Activated CD8-positive, alpha-beta T cell treated with anti-CD3 and anti-CD28 coated beads for 36 hours (primary cell): ENCODE results near the gene GPANK1. TPM values are rescaled to one million over a fixed set of nuclear protein-coding genes. Genes with fewer than 3 reads are reported as not detected.

Experiments used
- ATAC-seq: fragments of 200-7000 bp; cut with Tn5 transposase; one replicate; pipeline ENCODE4 v1.10.0; 2021; ENCODE audit warnings: mild to moderate bottlenecking, moderate library complexity
- CTCF ChIA-PET: fragments of 350-600 bp; sonication (Branson Sonifier 250); formaldehyde crosslinking; loops from one replicate; lab custom pipeline; 2021; ENCODE audit warnings: antibody characterized with exemption; lab: Charles Lee
- POLR2A ChIA-PET: fragments of 350-600 bp; sonication (Branson Sonifier 250); formaldehyde crosslinking; loops from one replicate; lab custom pipeline; 2021; ENCODE audit warnings: antibody characterized with exemption; lab: Charles Lee
- DNase-seq: peaks from one replicate; pipeline ENCODE4 v3.0.0-alpha.2; 2020
- H3K27ac Mint-ChIP-seq: one replicate; pipeline ENCODE4 v1.8.0; 2021; ENCODE audit warnings: mild to moderate bottlenecking, mixed read lengths
- H3K27me3 Mint-ChIP-seq: one replicate; pipeline ENCODE4 v1.8.0; 2021; ENCODE audit warnings: mixed read lengths
- H3K36me3 Mint-ChIP-seq: one replicate; pipeline ENCODE4 v1.8.0; 2021; ENCODE audit warnings: low read depth, mixed read lengths
- H3K4me1 Mint-ChIP-seq: one replicate; pipeline ENCODE4 v1.8.0; 2021; ENCODE audit warnings: low read depth, mixed read lengths
- H3K4me3 Mint-ChIP-seq: one replicate; pipeline ENCODE4 v1.8.0; 2021; ENCODE audit warnings: mild to moderate bottlenecking, moderate library complexity, mixed read lengths
- H3K9me3 Mint-ChIP-seq: one replicate; pipeline ENCODE4 v1.8.0; 2021; ENCODE audit warnings: mixed read lengths
- CTCF ChIP-seq: fragments of 200-600 bp; IDR thresholded peaks from one replicate; pipeline ENCODE4 v1.8.0; 2022; ENCODE audit warnings: antibody characterized with exemption, mild to moderate bottlenecking
- intact Hi-C: fragments of 100-400 bp; cut with micrococcal nuclease; formaldehyde crosslinking; loops from one replicate; pipeline ENCODE4 v1.10.0; 2022
- total RNA-seq, 2 experiments: library from RNA; stranded (reverse); gene quantifications; one replicate each; pipeline ENCODE4 v1.2.3, GENCODE V29; 2021

Gene GPANK1
- total RNA-seq, 2 experiments from 2014 or later: 29.4 to 30.9 TPM

GRCh38 chr6:31686483-31686882 lies 21.7 kb upstream of the GPANK1 start:
- DNase-seq: no peak
- Mint-ChIP-seq H3K27ac (no peak overlapping the region), H3K36me3 (peaks cover 11% of the 10 kb centered on the region), H3K27me3 (no peaks in the 10 kb centered on the region), H3K9me3 (no peaks in the 10 kb centered on the region), H3K4me1 (peaks cover 7% of the 10 kb centered on the region), H3K4me3 (no peak overlapping the region)
- ChIA-PET CTCF (interaction anchor here (0.9 kb wide), 1 partner anchor 8 kb away, joined by 3 read pairs; no protein-coding TSS in a partner anchor), POLR2A (interaction anchor here (1.1 to 1.5 kb wide), 2 partner anchors 17 to 37 kb away, joined by 3 read pairs; partner anchors contain the start of genes LY6G5B and MPIG6B)
- no peak for TF ChIP-seq CTCF
- intact Hi-C loops: no loop called here
- ATAC-seq: no peak

GRCh38 chr6:31683591-31683990 lies 18.8 kb upstream of the GPANK1 start:
- Mint-ChIP-seq H3K27me3 (no peaks in the 10 kb centered on the region), H3K27ac (no peak overlapping the region), H3K36me3 (peaks cover 8% of the 10 kb centered on the region), H3K4me1 (peaks cover 11% of the 10 kb centered on the region), H3K4me3 (no peak overlapping the region), H3K9me3 (no peaks in the 10 kb centered on the region)
- DNase-seq: no peak
- ChIA-PET POLR2A (interaction anchor here (1.7 kb wide), 1 partner anchor 123 kb away, joined by 3 read pairs; the partner anchor contains the start of gene LSM2), CTCF (interaction anchor here (1.6 to 1.9 kb wide), 2 partner anchors 86 to 187 kb away, joined by 3 to 5 read pairs; no protein-coding TSS in a partner anchor)
- ATAC-seq: no peak
- TF ChIP-seq CTCF: no peak
- intact Hi-C loops: no loop called here

- intact Hi-C loops: no loop called here
- Mint-ChIP-seq H3K9me3 (no peaks in the 10 kb centered on the region), H3K27ac (peak overlapping the region; percentile 47), H3K4me3 (peak overlapping the region; percentile 65), H3K36me3 (peaks cover 4% of the 10 kb centered on the region), H3K27me3 (no peaks in the 10 kb centered on the region), H3K4me1 (peaks cover 11% of the 10 kb centered on the region)
- TF ChIP-seq CTCF: no peak
- DNase-seq (peak; percentile 61), ATAC-seq (peak; percentile 62)
- ChIA-PET CTCF (interaction anchor here (0.8 to 2.0 kb wide), 11 partner anchors 10 to 208 kb away, joined by 3 to 9 read pairs (median 5); partner anchors contain the start of genes LSM2, LY6G5B and MSH5), POLR2A (interaction anchor here (0.9 to 1.7 kb wide), 3 partner anchors 11 to 24 kb away, joined by 3 to 5 read pairs (median 3); partner anchors contain the start of genes ABHD16A and LY6G5B)
Measured at GRCh38 chr6:31681135-31681671, 16.4 kb upstream of the GPANK1 start.

- H3K9me3 Mint-ChIP-seq: no peaks in the 10 kb centered on the region
- peaks cover 11% of the 10 kb centered on the region for H3K4me1 Mint-ChIP-seq
- H3K4me3 Mint-ChIP-seq: peak within 1 kb of the TSS; percentile 65
- H3K27me3 Mint-ChIP-seq: no peaks in the 10 kb centered on the region
- TF ChIP-seq CTCF: peak; percentile 53
- peaks cover 1% of the 10 kb centered on the region for H3K36me3 Mint-ChIP-seq
- DNase-seq (peak; percentile 73), ATAC-seq (peak; percentile 85)
- peak within 1 kb of the TSS; percentile 49 for H3K27ac Mint-ChIP-seq
- ChIA-PET POLR2A (interaction anchor here (0.9 to 1.7 kb wide), 3 partner anchors 11 to 23 kb away, joined by 3 to 5 read pairs (median 3); partner anchors contain the start of genes ABHD16A and LY6G5B), CTCF (interaction anchor here (0.6 to 2.0 kb wide), 17 partner anchors 9 to 209 kb away, joined by 3 to 9 read pairs (median 4); partner anchors contain the start of genes LSM2, LY6G5B and MSH5)
- intact Hi-C loops: no loop called here
Measured at GRCh38 chr6:31680226-31681134, 15.7 kb upstream of the GPANK1 start, which contains the start of gene LY6G5C. LY6G5C (minus strand) TSS chr6:31681067; CDS start chr6:31680373, 694 bp downstream.
